ENCODE data around the gene IL15. TPM values are rescaled to one million over a fixed set of nuclear protein-coding genes. Genes with fewer than 3 reads are reported as not detected.

IL15 gene
- total RNA-seq, 4 donors from 2014 or later: 0.64 to 3.8 (median 1.6) TPM

- Histone ChIP-seq H3K9me3 (no peaks in the 10 kb centered on the region), H3K4me3 (no peak overlapping the region), H3K36me3 (no peaks in the 10 kb centered on the region), H3K27ac (no peak overlapping the region), H3K27me3 (no peaks in the 10 kb centered on the region), H3K4me1 (no peaks in the 10 kb centered on the region)
- TF ChIP-seq POLR2A (IDR thresholded peaks at IDR 0.05) (no peak), POLR2AphosphoS5 (IDR thresholded peaks at IDR 0.05) (no peak), EP300 (IDR thresholded peaks at IDR 0.05) (no peak), CTCF (IDR thresholded peaks at IDR 0.05) (no peak)
- DNase-seq (ENCODE audit: low spot score in 2 of 2): no peak
- WGBS: 79% methylated on average over 2 of the region's 2 CpGs
Observed at GRCh38 chr4:141675384-141675783, 39.0 kb downstream of the IL15 start.

DNA sequence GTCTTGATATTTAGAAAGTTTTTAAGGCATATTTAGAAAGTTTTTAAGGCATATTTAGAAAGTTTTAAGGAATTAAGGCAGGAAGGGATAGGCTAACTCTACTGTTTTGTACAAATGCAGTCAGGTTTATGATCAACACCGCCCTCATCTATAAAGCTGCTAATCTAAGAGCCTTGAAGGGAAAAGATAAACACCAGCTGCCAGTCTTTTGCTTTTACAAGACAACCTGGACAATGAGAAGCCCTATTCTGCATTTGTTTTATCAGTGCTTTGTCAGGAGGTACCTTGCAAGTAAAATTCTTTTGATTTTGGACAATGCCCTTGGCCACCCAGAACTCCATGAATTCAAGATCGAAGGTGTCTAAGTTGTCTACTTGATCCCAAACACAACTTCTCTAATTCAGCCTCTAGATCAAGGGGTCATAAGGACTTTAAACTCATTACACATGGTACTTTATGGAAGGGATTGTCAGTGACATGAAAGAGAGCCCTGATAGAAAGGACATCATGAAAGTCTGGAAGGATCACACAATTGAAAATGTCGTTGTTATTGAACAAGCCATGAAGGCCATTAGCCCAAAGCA is 39.8 kb downstream of the IL15 start:
- no peak for TF ChIP-seq POLR2AphosphoS5 (IDR thresholded peaks at IDR 0.05)
- no peak for TF ChIP-seq POLR2A (IDR thresholded peaks at IDR 0.05)
- H3K4me1 ChIP-seq: no peaks in the 10 kb centered on the region
- no peak for DNase-seq (ENCODE audit: low spot score in 2 of 2)
- H3K9me3 ChIP-seq: no peaks in the 10 kb centered on the region
- H3K27ac ChIP-seq: no peak overlapping the region
- no peaks in the 10 kb centered on the region for H3K36me3 ChIP-seq
- H3K4me3 ChIP-seq: no peak overlapping the region
- WGBS: 59% methylated on average over 3 of the region's 3 CpGs
- H3K27me3 ChIP-seq: no peaks in the 10 kb centered on the region

GRCh38 chr4:141680060-141680459 is 43.7 kb downstream of the IL15 start:
- H3K9me3 ChIP-seq: no peaks in the 10 kb centered on the region
- no peaks in the 10 kb centered on the region for H3K27me3 ChIP-seq
- H3K27ac ChIP-seq: no peak overlapping the region
- no peak overlapping the region for H3K4me3 ChIP-seq
- no peaks in the 10 kb centered on the region for H3K4me1 ChIP-seq
- H3K36me3 ChIP-seq: no peaks in the 10 kb centered on the region
- DNase-seq (ENCODE audit: low spot score in 2 of 2): no peak
- TF ChIP-seq CTCF (IDR thresholded peaks at IDR 0.05) (no peak), POLR2AphosphoS5 (IDR thresholded peaks at IDR 0.05) (no peak), POLR2A (IDR thresholded peaks at IDR 0.05) (no peak), EP300 (IDR thresholded peaks at IDR 0.05) (no peak)
- WGBS: 54% methylated on average over 4 of the region's 4 CpGs

DNA sequence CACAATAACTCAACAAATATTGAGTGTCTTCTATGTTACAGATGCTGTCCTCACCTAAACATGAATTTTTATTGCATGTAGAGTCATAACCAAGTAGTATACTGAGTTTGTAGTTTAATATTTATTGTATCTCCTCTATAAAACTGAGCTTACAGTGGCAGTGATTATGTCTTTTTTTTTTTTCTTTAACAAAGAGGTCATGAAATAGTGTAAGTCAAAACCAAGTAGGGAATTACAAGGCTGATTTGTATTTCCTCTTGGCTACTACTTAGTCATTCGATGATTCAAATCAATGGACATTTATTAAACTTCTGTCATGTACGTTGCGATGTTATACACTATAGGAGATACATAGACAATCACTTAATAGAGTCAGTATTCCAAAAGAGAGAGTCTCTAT is 48.4 kb downstream of the IL15 start:
- 93% methylated on average over 3 of the region's 3 CpGs for WGBS
- no peaks in the 10 kb centered on the region for H3K27me3 ChIP-seq
- TF ChIP-seq CTCF (IDR thresholded peaks at IDR 0.05) (no peak), EP300 (IDR thresholded peaks at IDR 0.05) (no peak), POLR2A (IDR thresholded peaks at IDR 0.05) (no peak), POLR2AphosphoS5 (IDR thresholded peaks at IDR 0.05) (no peak)

GRCh38 chr4:141686146-141686775 is 49.9 kb downstream of the IL15 start:
- WGBS: 69% methylated on average over 8 of the region's 8 CpGs
- Histone ChIP-seq H3K4me1 (no peaks in the 10 kb centered on the region), H3K4me3 (no peak overlapping the region), H3K9me3 (no peaks in the 10 kb centered on the region), H3K27ac (no peak overlapping the region), H3K27me3 (no peaks in the 10 kb centered on the region), H3K36me3 (no peaks in the 10 kb centered on the region)
- TF ChIP-seq CTCF (IDR thresholded peaks at IDR 0.05): no peak
- TF ChIP-seq POLR2AphosphoS5 (IDR thresholded peaks at IDR 0.05): no peak
- no peak for TF ChIP-seq EP300 (IDR thresholded peaks at IDR 0.05)
- TF ChIP-seq POLR2A (IDR thresholded peaks at IDR 0.05): no peak
- DNase-seq (ENCODE audit: low spot score in 2 of 2): no peak

More for the DNA sequence above, 48.4 kb downstream of the IL15 start:
- Histone ChIP-seq H3K36me3 (no peaks in the 10 kb centered on the region), H3K4me1 (no peaks in the 10 kb centered on the region), H3K4me3 (no peak overlapping the region), H3K9me3 (no peaks in the 10 kb centered on the region), H3K27ac (no peak overlapping the region)
- no peak for DNase-seq (ENCODE audit: low spot score in 2 of 2)

All from suprapubic skin (tissue), 4 donors.